Ovary (tissue), 9 donors: ENCODE measurements around the gene EIF4G3. TPM values are rescaled to one million over a fixed set of nuclear protein-coding genes. Genes with fewer than 3 reads are reported as not detected.

Source experiments
- DNase-seq, 5 donors: peaks; one replicate each; pipeline ENCODE4 v3.0.0-alpha.2; 2019 to 2020
- H3K27ac ChIP-seq, 2 donors: fragments of 200-600 bp; one replicate each; pipeline versions ENCODE4 v1.5.1 to v1.8.0; 2019 to 2022
- H3K27me3 ChIP-seq: fragments of 200-600 bp; one replicate; pipeline ENCODE4 v1.8.0; 2022
- H3K36me3 ChIP-seq: fragments of 200-600 bp; sonication (generic); one replicate; pipeline ENCODE4 v1.5.1; 2019
- H3K4me1 ChIP-seq: one replicate; pipeline ENCODE4 v1.8.1; 2013; ENCODE audit warnings: mild to moderate bottlenecking, moderate library complexity; ENCODE audit not compliant: insufficient read depth
- H3K4me3 ChIP-seq: fragments of 200-600 bp; sonication (generic); one replicate; pipeline ENCODE4 v1.5.1; 2017
- H3K9me3 ChIP-seq, 2 donors: fragments of 200-600 bp in 1 of 2; sonication (generic) in 1 of 2; one replicate each; pipeline versions ENCODE4 v1.5.1 to v1.8.1; 2013 to 2019; ENCODE audit warnings: mild to moderate bottlenecking in 1 of 2, moderate library complexity in 1 of 2
- EP300 ChIP-seq: sonication (generic); formaldehyde crosslinking; IDR thresholded peaks from one replicate; pipeline ENCODE4 v1.6.1; 2017; ENCODE audit warnings: antibody characterized with exemption
- POLR2A ChIP-seq: fragments of 450-650 bp; IDR thresholded peaks from one replicate; pipeline ENCODE4 v1.6.1; 2017; ENCODE audit warnings: antibody characterized with exemption, mild to moderate bottlenecking, moderate library complexity
- WGBS, 3 donors: extraction: QIAGEN DNeasy Blood & Tissue Kit in 1 of 3; methylation state at CpG; one replicate each; pipeline versions ENCODE4 v1.1.5 to v1.1.7; 2013 to 2017; 5-methylcytosine and 5-hydroxymethylcytosine counted together
- intact Hi-C, 4 donors: fragments of 100-400 bp; cut with DNase I; formaldehyde crosslinking; loops; one replicate each; pipeline versions ENCODE4 v1.11.0 to v1.15.1; 2022 to 2023
- polyA plus RNA-seq, 2 donors: library from polyadenylated mRNA; stranded (reverse); fragments of 200-250 nt in 1 of 2; fragments of 350-450 nt in 1 of 2; fragmentation: Illumina TruSeq in 1 of 2; extraction: RNeasy Lipid Tissue Mini Kit (QIAGEN cat#74804) in 1 of 2; gene quantifications; one replicate each; pipeline ENCODE4 v1.2.3, GENCODE V29; 2013 to 2014
- total RNA-seq, 7 donors: library from RNA; depleted of rRNA in 2 of 7; stranded (reverse); fragments of >200 nt in 2 of 7; fragmentation: NEBNext Ultra II Directional in 3 of 7; extraction: Animal tissue kit (Norgen Biotek cat#: 25700) in 3 of 7; gene quantifications; one replicate each; pipeline versions ENCODE4 v1.1.0 to v1.2.4, GENCODE V29; 2016 to 2023
- TF ChIP-seq, protein P1 (sequence below), 3 donors: fragments of 450-650 bp in 2 of 3; fragments of 200-600 bp in 1 of 3; IDR thresholded peaks; one replicate each; pipeline versions ENCODE4 v1.5.1 to v1.8.0; 2016 to 2022; ENCODE audit warnings: antibody characterized with exemption in 3 of 3, mild to moderate bottlenecking in 1 of 3
- donor health status: DM: no; HTN: no; CAD: no; lungs with moderate emphysema.
- donor health status: DM: no; HTN: no; CAD: no.
- donor health status: Bipolar disorder and iron deficiency.
- donor health status: DM: yes; HTN: yes; CAD: no.
- donor health status: DM: no; HTN: no; CAD: no.
- donor health status: DM: yes; HTN: yes; CAD: no.

EIF4G3 gene
- total and polyA plus RNA-seq, 9 donors, result 13.9 to 62.4 (median 39.4) TPM

DNA sequence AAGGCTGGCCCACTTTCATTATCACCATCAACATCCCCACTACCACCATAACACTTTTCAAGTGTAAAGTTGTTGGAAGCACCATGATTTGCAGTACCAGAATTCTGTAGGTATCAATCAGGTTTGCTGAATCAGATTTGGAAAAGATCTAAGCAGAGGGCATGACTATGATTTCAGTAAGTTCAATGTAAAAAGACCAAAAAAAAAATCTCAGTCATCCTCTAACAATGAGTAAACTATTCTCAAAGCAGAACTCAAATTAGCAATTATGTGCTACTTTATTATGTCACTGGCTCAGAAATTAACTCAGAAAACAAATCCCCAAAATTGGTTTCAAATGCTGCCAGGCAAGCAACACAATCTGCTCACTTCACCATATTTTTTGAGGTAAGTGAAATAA is 201.7 kb downstream of the EIF4G3 start:
- Histone ChIP-seq H3K27me3 (no peaks in the 10 kb centered on the region), H3K9me3 (no peaks in the 10 kb centered on the region), H3K27ac (no peak overlapping the region), H3K4me1 (no peaks in the 10 kb centered on the region), H3K4me3 (no peak overlapping the region), H3K36me3 (no peaks in the 10 kb centered on the region)
- intact Hi-C loops, result no loop called here
- TF ChIP-seq POLR2A, result no peak
- no peak for TF ChIP-seq EP300
- TF ChIP-seq, protein P1, sequence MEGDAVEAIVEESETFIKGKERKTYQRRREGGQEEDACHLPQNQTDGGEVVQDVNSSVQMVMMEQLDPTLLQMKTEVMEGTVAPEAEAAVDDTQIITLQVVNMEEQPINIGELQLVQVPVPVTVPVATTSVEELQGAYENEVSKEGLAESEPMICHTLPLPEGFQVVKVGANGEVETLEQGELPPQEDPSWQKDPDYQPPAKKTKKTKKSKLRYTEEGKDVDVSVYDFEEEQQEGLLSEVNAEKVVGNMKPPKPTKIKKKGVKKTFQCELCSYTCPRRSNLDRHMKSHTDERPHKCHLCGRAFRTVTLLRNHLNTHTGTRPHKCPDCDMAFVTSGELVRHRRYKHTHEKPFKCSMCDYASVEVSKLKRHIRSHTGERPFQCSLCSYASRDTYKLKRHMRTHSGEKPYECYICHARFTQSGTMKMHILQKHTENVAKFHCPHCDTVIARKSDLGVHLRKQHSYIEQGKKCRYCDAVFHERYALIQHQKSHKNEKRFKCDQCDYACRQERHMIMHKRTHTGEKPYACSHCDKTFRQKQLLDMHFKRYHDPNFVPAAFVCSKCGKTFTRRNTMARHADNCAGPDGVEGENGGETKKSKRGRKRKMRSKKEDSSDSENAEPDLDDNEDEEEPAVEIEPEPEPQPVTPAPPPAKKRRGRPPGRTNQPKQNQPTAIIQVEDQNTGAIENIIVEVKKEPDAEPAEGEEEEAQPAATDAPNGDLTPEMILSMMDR (IDR thresholded peaks at IDR 0.05), result no peak
- DNase-seq, result no peak

DNA sequence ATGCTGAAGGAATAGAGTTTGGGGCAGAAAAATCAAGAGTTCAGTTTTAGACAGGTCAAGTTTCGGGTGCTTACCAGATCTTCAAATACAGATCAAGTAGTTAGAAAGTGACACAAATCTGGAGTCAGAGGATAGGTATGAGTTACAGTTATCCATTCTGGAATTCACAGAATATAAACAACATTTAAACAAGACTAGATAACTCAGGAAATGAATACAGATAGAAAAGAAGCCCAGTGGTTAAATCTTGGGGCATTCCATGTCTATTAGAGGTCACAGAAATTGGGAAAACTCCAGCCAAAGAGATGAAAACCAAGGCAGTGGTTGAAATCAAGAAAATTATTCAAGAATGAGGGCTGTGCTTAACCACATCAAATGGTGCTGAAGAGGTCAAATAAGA is 202.6 kb downstream of the EIF4G3 start:
- intact Hi-C loops, result no loop called here
- WGBS, 3 donors, result 93 to 97% (median 95%) methylated on average over 1 of the region's 1 CpG

DNA sequence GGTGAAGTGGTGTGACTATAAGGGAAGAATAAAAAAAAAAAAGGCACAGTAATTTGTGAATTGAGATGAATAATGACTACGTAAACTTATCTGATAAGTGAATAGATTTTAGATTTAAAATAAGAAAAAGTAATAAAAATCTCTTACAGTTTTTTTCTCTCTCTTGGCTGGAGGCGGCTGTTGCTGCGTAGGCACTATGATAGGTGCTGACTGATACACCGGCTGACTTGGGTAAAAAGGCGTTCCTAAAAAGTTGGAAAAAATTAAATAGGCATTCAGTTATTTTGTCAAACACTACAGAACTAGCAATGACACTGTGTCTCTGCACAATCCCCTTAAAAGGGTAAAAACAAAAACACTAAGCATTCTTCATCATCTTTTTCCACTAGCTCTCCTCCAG is 203.8 kb downstream of the EIF4G3 start:
- Histone ChIP-seq H3K4me3 (no peak overlapping the region), H3K36me3 (no peaks in the 10 kb centered on the region), H3K27ac (no peak overlapping the region), H3K9me3 (no peaks in the 10 kb centered on the region), H3K4me1 (no peaks in the 10 kb centered on the region), H3K27me3 (no peaks in the 10 kb centered on the region)
- intact Hi-C loops, result no loop called here
- DNase-seq, result no peak
- TF ChIP-seq POLR2A, result no peak
- TF ChIP-seq EP300, result no peak
- TF ChIP-seq, protein P1 (IDR thresholded peaks at IDR 0.05), result no peak
- 95 to 99% (median 98%) methylated on average over 5 of the region's 5 CpGs for WGBS, 3 donors

More for the DNA sequence above, 202.6 kb downstream of the EIF4G3 start:
- Histone ChIP-seq H3K4me1 (no peaks in the 10 kb centered on the region), H3K36me3 (no peaks in the 10 kb centered on the region), H3K27ac (no peak overlapping the region), H3K9me3 (no peaks in the 10 kb centered on the region), H3K4me3 (no peak overlapping the region), H3K27me3 (no peaks in the 10 kb centered on the region)
- TF ChIP-seq EP300, result no peak
- no peak for TF ChIP-seq POLR2A
- TF ChIP-seq, protein P1 (IDR thresholded peaks at IDR 0.05), result no peak
- DNase-seq, result no peak

DNA sequence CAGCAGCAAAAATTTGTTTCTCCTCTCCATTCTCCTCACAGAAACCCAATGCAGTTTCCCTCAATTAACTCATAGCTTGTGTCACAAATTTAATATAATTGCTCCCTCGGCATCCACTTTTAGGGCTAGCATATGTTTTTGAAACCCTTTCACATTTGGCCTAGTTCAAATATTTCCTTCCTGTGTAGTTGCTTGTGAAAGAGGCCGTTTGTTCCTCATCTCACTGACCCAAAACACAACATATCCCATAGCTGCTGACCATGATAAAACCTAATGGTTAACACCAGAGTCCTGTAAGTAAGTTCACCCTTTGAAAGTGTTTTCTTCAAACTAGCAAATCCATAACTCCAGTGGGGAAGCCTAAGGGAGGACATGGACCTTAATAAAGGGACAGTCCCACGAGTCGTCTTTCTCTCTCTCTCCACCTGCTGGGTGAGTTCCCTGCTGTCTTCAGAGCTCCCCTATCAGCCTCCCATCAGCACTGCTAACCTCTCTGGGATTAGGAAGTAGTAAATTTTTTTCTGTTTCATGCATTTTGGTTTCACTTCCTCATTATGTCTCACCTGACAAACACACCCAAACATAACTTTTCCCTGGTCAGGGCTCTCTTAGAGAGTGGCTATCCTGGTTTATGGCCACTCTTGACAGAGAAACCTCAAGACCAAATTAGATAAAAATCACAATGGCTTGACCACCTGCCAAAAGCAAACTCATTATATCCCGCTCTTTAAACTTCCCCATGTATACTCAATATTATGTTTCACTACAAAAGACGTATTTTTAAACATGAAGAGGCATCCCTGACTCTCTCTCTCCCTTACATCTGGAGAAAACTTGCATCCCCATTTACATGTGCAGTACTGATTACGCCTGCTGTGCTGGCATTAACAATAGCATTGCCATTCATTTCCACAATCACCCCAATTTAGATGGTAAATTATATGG is 211.9 kb downstream of the EIF4G3 start:
- Histone ChIP-seq H3K9me3 (no peaks in the 10 kb centered on the region), H3K36me3 (no peaks in the 10 kb centered on the region), H3K27me3 (no peaks in the 10 kb centered on the region), H3K4me3 (no peak overlapping the region), H3K27ac (no peak overlapping the region), H3K4me1 (no peaks in the 10 kb centered on the region)
- 75 to 82% (median 75%) methylated on average over 7 of the region's 7 CpGs for WGBS, 3 donors
- intact Hi-C loops, result no loop called here
- DNase-seq, result no peak
- TF ChIP-seq, protein P1 (IDR thresholded peaks at IDR 0.05), result no peak
- TF ChIP-seq EP300 (no peak), POLR2A (no peak)
